ENCODE results near the gene HJURP.

HJURP gene

DNA sequence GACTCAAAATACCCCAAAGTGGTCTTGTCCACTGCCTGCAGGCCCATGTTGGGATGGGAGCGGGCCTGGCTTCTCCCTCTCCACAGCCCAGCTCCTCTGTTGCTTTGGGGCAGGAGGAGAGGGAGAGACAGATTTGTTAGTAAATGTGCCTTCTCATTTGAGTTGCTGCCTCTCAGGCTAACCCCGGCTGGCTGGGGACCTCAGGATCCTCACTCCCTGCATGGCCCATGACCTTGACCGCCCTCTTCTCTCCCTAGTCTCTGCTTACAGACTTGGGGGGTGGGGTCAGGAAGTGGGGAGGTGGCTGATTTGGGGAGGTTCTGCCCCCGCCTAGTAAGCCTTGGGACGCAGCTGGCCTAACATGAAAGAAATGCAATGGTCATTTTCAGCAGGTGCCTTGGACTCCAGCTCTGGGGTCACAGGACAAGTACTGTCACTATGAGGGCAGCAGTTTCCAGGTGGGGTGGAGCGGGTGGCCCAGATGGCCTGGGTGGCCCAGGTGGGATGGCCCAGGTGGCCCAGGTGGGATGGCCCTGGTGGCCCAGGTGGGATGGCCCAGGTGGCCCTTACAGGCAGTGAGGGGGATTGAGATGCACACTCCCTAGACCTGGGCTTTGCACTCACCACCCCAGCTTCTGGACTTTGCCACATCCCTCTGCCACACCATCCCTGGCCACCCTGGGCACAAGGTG is 24.1 kb downstream of the HJURP start:
- no peak for DNase-seq

DNA sequence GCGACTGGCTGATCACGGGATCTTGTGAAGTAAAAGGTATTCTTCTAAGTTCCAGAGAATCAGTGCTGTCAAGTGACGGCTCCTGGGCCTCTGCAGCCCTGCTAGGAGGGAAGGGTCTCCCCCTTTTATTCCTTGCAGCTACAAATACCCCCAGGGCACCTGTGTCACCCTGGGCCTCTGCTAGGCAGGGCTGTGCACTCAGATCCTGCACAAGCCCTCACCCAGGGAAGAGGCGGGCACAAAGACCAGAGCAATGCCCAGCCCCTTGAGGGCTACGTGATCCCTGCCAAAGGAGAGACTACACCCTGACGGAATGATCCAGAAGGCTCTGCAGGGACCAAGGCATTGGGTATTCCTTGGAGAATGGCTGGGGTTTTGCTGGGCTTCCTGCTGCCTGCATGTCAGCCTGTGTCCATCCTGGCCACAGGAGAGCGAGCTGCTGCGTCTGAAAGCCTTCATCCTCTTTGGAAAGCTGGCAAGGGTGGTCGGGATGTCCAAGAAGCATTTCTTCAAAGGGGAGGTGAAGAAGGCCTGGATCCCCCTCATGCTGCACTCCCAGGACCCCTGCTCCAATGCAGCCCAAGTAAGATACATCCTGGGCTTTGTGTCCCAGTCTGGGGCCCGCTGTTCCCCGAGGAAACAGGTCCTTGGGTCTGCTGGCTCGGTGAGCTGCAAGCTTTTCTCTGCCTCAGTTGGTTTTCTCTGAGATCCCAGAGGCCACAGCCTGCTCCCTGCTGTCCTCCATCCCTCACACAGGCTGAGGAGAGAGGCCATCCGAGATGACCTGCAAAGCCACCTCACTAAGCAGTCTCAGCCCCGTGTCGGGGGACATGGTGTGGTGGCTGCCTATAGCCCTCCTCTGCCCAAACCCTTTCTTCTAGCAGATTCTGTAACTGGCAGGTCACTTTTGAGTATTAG is 24.9 kb downstream of the HJURP start:
- no peak for DNase-seq

GRCh38 chr2:233828546-233829192 is 25.7 kb downstream of the HJURP start:
- DNase-seq: no peak

DNA sequence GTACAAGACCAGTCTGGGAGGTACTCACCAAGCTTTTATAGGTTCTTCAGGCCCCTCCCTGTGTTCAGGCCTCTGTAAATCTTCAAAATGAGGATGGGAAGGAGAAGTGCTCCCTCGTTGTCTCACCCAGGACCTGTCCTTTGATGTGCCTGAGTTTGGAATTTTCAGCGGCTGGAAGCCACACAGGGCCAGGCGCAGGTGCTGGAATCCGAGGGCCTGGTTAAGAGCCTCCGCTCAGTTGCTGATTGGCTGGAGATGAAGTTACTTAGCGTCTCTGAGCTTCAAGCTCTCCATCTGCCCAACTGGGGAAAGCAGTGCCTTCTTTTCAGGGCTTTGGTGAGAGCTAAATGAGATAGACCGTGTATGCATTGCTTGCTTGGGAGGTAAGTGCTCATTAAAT is 30.0 kb downstream of the HJURP start:
- no peak for DNase-seq

GRCh38 chr2:233823731-233824121 is 30.6 kb downstream of the HJURP start:
- DNase-seq: no peak

- no peak for DNase-seq
Observed at GRCh38 chr2:233822781-233823730, 31.3 kb downstream of the HJURP start.

DNA sequence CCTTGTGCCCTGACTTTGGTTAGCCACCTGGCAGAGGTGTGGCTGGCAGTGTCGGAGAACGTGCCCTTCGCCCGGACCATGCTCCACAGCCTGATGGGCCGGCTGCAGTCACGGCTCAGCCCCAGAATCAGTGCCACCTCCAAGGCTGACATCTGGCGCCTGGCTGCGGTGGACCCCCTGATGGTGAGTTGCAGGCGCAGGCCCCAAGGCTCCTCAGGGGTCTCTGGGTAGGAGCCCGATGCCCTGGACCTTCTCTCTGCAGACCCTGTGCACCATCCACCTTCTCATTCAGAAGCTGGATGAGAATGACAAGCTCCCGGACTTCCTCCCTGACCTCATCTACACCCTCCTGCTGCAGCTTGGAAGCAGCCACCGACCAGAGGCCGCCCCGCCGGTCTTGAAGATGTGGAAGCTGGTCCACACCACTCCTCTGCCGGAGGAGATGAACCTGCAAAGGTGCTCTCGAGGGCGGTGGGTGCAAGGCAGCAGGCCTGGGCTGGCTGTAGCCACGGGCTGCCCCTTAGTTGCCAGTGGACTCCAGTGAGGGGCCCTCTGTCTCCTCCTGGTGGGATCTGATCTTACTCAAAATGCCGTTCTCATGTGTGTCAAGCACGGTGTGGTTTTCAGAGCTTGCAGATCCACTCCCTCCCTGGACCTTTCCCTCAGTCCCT is 32.1 kb downstream of the HJURP start:
- DNase-seq: no peak

DNA sequence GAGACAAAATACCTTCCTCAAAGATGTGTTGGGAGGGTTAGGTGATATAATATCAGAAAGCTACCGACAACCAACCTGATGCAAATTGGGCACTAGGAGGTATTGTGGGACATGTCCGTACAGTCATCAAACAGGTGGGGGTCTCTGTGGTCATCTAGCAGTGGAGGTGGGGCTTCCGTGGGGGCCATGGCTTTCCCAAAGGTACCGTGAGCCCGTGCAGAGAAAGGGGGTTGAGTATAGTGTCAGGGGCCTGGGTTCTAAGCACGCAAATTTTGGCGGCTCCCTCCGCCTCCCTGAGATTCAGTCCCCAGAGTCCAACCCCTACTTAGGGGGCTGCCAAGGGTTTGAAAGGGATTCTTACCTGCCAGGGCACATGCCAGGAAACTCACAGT is 32.6 kb downstream of the HJURP start:
- DNase-seq: no peak

DNA sequence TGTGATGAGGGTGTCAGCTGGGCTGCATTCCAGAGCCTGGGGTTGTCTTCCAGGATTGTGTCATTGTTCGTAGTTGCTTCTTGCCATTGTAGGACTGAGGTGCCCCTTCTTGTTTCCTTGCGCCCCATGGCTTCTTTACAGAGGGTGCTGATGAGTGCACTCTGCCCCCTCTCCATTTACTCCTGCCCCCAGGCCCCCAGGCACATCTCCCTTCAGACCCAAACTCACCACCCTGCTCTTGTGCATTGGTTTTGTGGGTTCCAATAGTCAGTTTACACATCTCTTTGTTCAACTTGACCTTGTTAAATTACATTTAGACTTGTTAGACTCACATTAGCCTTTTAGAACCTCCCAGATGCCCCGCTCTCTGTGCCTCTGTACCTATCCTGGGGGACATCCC is 33.1 kb downstream of the HJURP start:
- no peak for DNase-seq

GRCh38 chr2:233820774-233821105 is 33.6 kb downstream of the HJURP start:
- DNase-seq: no peak

DNA sequence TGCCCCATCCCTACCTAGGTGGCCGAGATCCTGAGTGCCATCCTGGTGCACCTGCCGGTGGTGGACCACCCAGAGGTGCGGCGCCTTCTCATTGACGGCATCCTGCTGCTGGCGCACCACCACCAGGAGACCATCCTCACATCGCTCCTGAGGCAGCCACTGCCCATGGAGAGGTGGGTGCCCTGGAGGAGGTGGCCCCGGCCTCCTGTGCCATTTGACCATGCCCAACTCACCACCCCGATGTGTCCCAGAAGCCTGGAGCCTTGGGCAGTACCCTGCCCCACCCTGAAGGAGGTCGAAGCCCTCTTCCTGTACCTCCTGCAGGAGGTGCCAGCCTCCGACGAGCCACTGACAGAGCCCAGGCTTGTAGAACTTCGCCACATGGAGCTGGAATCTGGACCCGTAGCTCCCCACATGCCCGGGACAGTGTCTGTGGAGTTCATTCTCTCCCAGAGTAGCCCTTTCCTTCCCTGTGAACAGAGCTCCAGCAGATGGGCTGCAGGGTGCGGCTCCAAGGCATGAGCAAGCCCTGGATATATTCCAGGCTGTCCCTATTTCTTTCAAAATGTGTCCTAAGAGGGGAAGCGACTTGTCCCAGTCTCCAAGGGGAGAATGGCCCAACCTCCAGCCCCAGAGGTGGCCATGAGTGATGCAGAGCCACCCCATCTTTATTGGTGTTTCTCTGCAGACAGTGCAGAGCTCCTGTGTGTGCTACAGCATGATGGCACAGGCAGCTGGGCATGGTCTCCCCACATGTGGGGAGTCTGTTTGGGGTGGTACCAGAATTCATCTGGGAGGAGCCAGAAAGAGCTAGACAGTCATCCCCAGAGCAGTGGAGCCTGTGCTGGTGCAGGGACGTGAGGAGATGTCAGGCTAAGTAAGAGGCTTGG is 34.2 kb downstream of the HJURP start:
- DNase-seq: no peak

- no peak for DNase-seq
Observed at GRCh38 chr2:233818639-233819621, 35.4 kb downstream of the HJURP start.

GRCh38 chr2:233817995-233818638 is 36.2 kb downstream of the HJURP start:
- DNase-seq: no peak

GRCh38 chr2:233817361-233817911 is 36.9 kb downstream of the HJURP start:
- DNase-seq: no peak

GRCh38 chr2:233816771-233817170 is 37.6 kb downstream of the HJURP start:
- DNase-seq: no peak

GRCh38 chr2:233816334-233816733 is 38.0 kb downstream of the HJURP start:
- no peak for DNase-seq

DNA sequence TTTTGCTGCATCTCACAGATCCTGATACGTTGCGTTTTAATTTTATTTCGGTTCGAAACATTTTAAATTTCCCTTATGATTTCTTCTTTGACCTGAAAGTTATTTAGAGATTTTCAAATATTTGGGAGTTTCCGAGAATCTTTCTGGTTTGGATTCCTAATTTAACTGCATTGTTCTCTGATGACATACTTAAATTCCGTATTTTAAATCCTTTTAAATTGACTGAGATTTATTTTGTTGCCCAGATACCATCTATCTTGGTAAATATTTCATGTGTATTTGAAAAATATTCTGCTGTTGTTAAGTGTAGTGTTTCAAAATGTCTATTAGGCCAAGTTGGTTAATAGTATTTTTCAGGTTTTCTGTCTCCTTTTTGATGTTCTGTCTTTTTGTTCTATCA is 38.5 kb downstream of the HJURP start:
- DNase-seq: no peak

- DNase-seq: no peak
Observed at GRCh38 chr2:233814056-233814835, 40.1 kb downstream of the HJURP start.

Measured in CD4-positive, alpha-beta T cell treated with Interleukin-17A for 4 hours (primary cell).